ENCODE results near the gene ZNF599. TPM values are rescaled to one million over a fixed set of nuclear protein-coding genes. Genes with fewer than 3 reads are reported as not detected.
A peak's percentile ranks its signal among the peaks of the same experiment; 100 is the strongest.

Gene ZNF599
- total and polyA plus RNA-seq, 4 donors, result 8.2 to 16.1 (median 13.6) TPM

DNA sequence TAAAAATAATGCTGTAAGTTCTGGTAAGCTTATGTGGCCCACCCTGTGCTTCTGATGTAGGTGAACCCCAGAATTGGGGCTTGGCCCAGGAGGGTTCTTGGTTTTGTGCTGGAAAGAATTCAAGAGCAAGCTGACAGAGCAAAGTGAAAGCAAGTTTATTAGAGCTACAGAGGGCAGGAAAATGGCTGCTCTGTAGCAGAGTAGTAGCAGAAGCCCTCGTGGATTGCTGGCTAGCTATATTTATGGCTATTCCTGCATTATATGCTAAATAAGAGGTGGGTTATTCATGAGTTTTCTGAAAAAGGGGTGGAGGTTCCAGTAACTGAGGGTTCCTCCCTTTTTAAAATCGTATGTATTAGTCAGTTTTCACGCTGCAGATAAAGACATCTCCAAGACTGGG, 20.6 kb upstream of the ZNF599 start:
- Histone ChIP-seq H3K36me3 (ENCODE audit: control insufficient read depth, insufficient read depth, low read length) (no peaks in the 10 kb centered on the region), H3K9me3 (ENCODE audit: control insufficient read depth, insufficient read depth, low read length) (no peaks in the 10 kb centered on the region), H3K4me3 (ENCODE audit: low read depth, low read length) (no peak overlapping the region), H3K27ac (ENCODE audit: low read depth, low read length) (no peak overlapping the region), H3K27me3 (ENCODE audit: control insufficient read depth, insufficient read depth, low read length) (no peaks in the 10 kb centered on the region), H3K4me1 (ENCODE audit: control insufficient read depth, insufficient read depth, low read length) (no peaks in the 10 kb centered on the region)
- WGBS (ENCODE audit: insufficient coverage), result 72% methylated on average over 3 of the region's 3 CpGs
- no peak for DNase-seq (ENCODE audit: low read depth in 4 of 6, low spot score in 6 of 6)

DNA sequence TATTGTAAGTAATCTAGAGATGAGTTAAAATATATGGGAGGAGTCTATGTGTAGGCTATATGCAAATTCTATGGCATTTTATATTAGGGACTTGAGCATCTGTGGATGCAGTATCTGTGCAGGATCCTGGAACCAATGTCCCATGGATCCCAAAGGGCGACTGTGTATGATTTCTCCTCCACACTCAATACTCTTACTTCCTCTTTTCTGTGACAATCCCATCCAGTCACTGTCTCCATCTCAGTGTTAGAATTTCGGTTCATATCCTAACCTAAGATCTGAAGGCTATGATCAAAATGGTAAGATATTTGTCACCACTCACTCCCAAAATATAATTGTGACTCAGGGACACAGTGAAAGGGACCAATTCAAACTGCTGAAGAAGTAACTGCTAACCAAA, 15.1 kb upstream of the ZNF599 start:
- H3K9me3 ChIP-seq (ENCODE audit: control insufficient read depth, insufficient read depth, low read length), result no peaks in the 10 kb centered on the region
- WGBS (ENCODE audit: insufficient coverage), result 20% methylated on average over 1 of the region's 2 CpGs
- no peaks in the 10 kb centered on the region for H3K27me3 ChIP-seq (ENCODE audit: control insufficient read depth, insufficient read depth, low read length)
- no peak overlapping the region for H3K27ac ChIP-seq (ENCODE audit: low read depth, low read length)
- no peak for DNase-seq (ENCODE audit: low read depth in 4 of 6, low spot score in 6 of 6)
- H3K4me3 ChIP-seq (ENCODE audit: low read depth, low read length), result no peak overlapping the region
- H3K36me3 ChIP-seq (ENCODE audit: control insufficient read depth, insufficient read depth, low read length), result no peaks in the 10 kb centered on the region
- H3K4me1 ChIP-seq (ENCODE audit: control insufficient read depth, insufficient read depth, low read length), result no peaks in the 10 kb centered on the region

DNA sequence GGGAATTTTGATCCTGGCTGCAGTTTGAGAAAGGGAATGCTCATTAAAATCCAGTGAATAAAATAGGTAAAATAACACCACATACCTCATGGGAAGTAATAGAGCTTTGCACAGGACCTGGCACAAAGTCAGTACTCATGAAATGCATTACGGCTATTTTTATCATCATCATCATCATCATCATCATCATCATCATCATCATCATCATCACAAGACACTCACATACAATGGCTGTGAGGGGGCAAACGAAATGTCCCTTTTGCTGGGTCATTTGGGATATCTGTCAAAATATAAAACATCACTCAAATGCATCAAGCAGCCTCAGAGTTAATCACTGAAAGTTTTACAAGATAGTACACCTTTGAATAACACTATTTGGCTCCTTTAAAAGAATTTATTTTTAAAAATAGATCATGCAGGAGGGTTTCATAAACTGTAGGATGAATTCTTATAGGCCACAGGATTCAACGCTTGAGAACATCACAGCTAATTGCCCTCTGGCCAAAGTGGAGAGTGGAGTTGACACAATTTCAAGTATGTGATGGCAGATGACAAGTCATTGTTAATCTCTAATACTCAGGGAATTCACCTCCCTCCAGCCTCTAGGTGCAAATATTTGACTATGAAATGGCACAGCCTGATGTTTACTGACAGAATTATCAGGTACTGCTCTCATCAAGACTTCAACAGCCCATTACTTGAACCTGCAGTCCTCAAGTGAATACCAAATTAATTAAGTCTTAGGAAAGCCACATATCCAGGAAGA, 14.2 kb upstream of the ZNF599 start:
- H3K4me1 ChIP-seq (ENCODE audit: control insufficient read depth, insufficient read depth, low read length), result no peaks in the 10 kb centered on the region
- H3K27ac ChIP-seq (ENCODE audit: low read depth, low read length), result no peak overlapping the region
- no peaks in the 10 kb centered on the region for H3K27me3 ChIP-seq (ENCODE audit: control insufficient read depth, insufficient read depth, low read length)
- no peaks in the 10 kb centered on the region for H3K36me3 ChIP-seq (ENCODE audit: control insufficient read depth, insufficient read depth, low read length)
- no peak overlapping the region for H3K4me3 ChIP-seq (ENCODE audit: low read depth, low read length)
- H3K9me3 ChIP-seq (ENCODE audit: control insufficient read depth, insufficient read depth, low read length), result no peaks in the 10 kb centered on the region
- no peak for DNase-seq (ENCODE audit: low read depth in 4 of 6, low spot score in 6 of 6)
- 80% methylated on average over 1 of the region's 3 CpGs for WGBS (ENCODE audit: insufficient coverage)

DNA sequence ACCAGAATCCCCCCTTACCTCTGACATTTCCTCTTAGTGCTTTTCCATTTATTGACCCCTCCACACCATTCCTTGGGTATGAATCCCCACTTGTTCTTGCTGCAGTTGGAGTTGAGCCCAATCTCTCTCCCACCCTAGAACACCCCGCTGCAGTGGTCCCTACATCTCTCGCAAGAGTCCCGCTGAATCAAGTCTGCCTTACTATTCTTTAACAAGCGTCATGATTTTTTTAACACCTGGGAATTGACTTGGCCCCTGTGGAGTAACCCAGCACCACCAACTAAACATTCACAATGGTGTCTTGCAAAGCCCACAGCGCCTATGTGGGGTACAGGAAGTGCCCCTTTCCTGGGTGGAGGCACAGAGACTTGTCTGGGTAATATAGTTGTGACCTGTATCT, 13.2 kb upstream of the ZNF599 start:
- 85% methylated on average over 4 of the region's 5 CpGs for WGBS (ENCODE audit: insufficient coverage)
- H3K27me3 ChIP-seq (ENCODE audit: control insufficient read depth, insufficient read depth, low read length), result no peaks in the 10 kb centered on the region
- DNase-seq (ENCODE audit: low read depth in 4 of 6, low spot score in 6 of 6), result no peak
- no peaks in the 10 kb centered on the region for H3K36me3 ChIP-seq (ENCODE audit: control insufficient read depth, insufficient read depth, low read length)
- H3K4me3 ChIP-seq (ENCODE audit: low read depth, low read length), result no peak overlapping the region
- no peaks in the 10 kb centered on the region for H3K4me1 ChIP-seq (ENCODE audit: control insufficient read depth, insufficient read depth, low read length)
- H3K27ac ChIP-seq (ENCODE audit: low read depth, low read length), result no peak overlapping the region
- H3K9me3 ChIP-seq (ENCODE audit: control insufficient read depth, insufficient read depth, low read length), result no peaks in the 10 kb centered on the region

DNA sequence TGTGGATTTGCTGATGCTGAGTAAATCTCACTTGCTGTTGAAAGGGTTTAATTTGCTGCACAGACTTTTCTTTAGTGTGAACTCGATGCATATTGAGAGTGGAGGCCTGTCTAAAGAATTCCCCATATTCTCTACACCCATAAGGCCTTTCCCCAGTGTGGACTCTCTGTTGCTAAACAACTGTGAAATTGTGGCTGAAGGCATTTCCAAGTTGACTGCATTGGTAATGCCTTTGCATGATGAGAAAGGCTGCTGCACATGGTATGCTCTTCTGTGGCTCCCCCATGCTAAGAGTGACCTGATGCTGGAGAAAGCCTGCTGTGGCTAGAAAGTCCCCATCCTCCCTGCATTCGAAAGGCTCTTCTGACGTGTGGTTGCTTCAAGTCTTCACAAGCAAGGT, 6.6 kb upstream of the ZNF599 start:
- Histone ChIP-seq H3K4me3 (ENCODE audit: low read depth, low read length) (no peak overlapping the region), H3K36me3 (ENCODE audit: control insufficient read depth, insufficient read depth, low read length) (no peaks in the 10 kb centered on the region), H3K27me3 (ENCODE audit: control insufficient read depth, insufficient read depth, low read length) (no peaks in the 10 kb centered on the region), H3K9me3 (ENCODE audit: control insufficient read depth, insufficient read depth, low read length) (no peaks in the 10 kb centered on the region), H3K27ac (ENCODE audit: low read depth, low read length) (no peak overlapping the region), H3K4me1 (ENCODE audit: control insufficient read depth, insufficient read depth, low read length) (no peaks in the 10 kb centered on the region)
- WGBS (ENCODE audit: insufficient coverage), result 83% methylated on average over 1 of the region's 3 CpGs
- DNase-seq (ENCODE audit: low read depth in 4 of 6, low spot score in 6 of 6), result no peak

DNA sequence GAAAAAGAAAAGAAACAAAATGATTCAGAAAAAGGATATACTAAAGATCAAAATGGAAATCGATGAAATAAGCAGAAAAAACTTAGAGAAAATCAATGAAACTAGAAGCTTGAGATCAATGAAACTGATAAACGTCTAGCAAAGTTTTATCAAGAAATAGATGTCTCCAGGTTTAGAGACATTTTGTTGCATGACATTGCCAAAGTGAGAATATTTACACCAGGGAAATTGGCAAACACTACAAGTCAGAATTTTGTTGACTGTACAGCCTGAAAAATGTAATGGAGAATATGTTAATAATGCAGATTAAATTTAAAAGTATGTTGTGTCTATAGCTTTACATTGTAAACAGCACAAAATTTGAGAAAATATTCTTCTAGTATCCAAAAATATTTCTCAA, 5.3 kb upstream of the ZNF599 start:
- Histone ChIP-seq H3K4me3 (ENCODE audit: low read depth, low read length) (no peak overlapping the region), H3K4me1 (ENCODE audit: control insufficient read depth, insufficient read depth, low read length) (no peaks in the 10 kb centered on the region), H3K36me3 (ENCODE audit: control insufficient read depth, insufficient read depth, low read length) (no peaks in the 10 kb centered on the region), H3K27ac (ENCODE audit: low read depth, low read length) (no peak overlapping the region), H3K9me3 (ENCODE audit: control insufficient read depth, insufficient read depth, low read length) (no peaks in the 10 kb centered on the region), H3K27me3 (ENCODE audit: control insufficient read depth, insufficient read depth, low read length) (no peaks in the 10 kb centered on the region)
- no peak for DNase-seq (ENCODE audit: low read depth in 4 of 6, low spot score in 6 of 6)
- WGBS (ENCODE audit: insufficient coverage), result 92% methylated on average over 1 of the region's 2 CpGs

DNA sequence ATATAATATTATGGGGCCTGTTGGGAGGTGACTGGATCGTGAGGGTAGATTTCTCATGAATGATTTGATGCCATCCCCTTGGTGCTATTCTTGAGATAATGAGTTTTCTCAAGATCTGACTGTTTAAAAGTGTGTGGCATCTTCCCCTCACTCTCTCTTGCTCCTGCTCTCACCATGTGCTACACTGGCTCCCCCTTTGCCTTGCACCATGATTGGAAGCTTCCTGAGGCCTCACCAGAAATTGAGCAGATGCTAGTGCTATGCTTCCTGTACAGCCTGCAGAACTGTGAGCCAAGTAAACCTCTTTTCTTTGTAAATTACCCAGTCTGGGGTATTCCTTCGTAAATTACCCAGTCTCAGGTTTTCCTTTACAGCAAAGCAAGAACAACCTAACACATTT, 1.8 kb upstream of the ZNF599 start:
- WGBS (ENCODE audit: insufficient coverage), result no CpG with 5 or more reads among the region's 2 CpGs
- H3K9me3 ChIP-seq (ENCODE audit: control insufficient read depth, insufficient read depth, low read length), result no peaks in the 10 kb centered on the region
- DNase-seq (ENCODE audit: low read depth in 4 of 6, low spot score in 6 of 6), result no peak
- H3K4me1 ChIP-seq (ENCODE audit: control insufficient read depth, insufficient read depth, low read length), result no peaks in the 10 kb centered on the region
- no peaks in the 10 kb centered on the region for H3K36me3 ChIP-seq (ENCODE audit: control insufficient read depth, insufficient read depth, low read length)
- H3K27ac ChIP-seq (ENCODE audit: low read depth, low read length), result no peak overlapping the region
- no peak overlapping the region for H3K4me3 ChIP-seq (ENCODE audit: low read depth, low read length)
- no peaks in the 10 kb centered on the region for H3K27me3 ChIP-seq (ENCODE audit: control insufficient read depth, insufficient read depth, low read length)

DNA sequence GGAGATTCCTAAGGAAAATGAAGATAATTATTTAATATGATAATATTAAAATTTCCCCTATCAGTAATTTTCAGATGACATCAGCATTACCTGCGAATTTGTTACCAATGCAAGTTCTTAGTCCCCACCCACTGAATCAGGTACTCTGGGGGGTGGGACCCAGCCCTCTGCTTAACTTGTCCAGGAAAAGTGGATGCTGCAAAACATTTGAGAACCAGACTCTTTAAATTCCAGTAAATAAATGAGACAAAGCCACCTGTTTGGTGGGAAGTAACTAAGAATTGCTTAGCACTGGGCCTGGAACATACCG, 495 bp upstream of the ZNF599 start:
- DNase-seq (ENCODE audit: low read depth in 4 of 6, low spot score in 6 of 6), result no peak
- H3K36me3 ChIP-seq (ENCODE audit: control insufficient read depth, insufficient read depth, low read length), result peaks cover 9% of the 10 kb centered on the region
- peak overlapping the region; percentile 74 for H3K4me3 ChIP-seq (ENCODE audit: low read depth, low read length)
- H3K27ac ChIP-seq (ENCODE audit: low read depth, low read length), result no peak overlapping the region
- H3K9me3 ChIP-seq (ENCODE audit: control insufficient read depth, insufficient read depth, low read length), result no peaks in the 10 kb centered on the region
- no CpG with 5 or more reads among the region's 2 CpGs for WGBS (ENCODE audit: insufficient coverage)
- no peaks in the 10 kb centered on the region for H3K27me3 ChIP-seq (ENCODE audit: control insufficient read depth, insufficient read depth, low read length)
- no peaks in the 10 kb centered on the region for H3K4me1 ChIP-seq (ENCODE audit: control insufficient read depth, insufficient read depth, low read length)

DNA sequence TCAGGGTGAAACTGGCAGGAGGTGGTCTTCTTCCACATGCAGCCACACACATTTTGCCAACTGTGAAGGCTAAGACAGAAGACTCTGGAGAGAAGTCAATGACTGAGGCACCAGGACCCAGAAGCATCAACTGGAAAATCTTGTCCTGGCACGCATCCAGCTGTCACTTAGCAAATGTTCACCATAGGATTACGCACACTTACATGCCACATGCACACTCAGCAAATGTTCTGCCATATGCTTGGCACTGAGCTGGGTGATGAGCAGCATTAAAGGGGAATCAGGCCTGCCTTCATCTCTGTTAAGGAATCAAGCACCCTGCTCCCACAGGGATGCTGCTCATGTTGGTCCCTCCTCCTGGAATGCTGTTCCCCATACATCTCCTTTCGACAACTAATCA, 5.1 kb downstream of the ZNF599 start:
- H3K9me3 ChIP-seq (ENCODE audit: control insufficient read depth, insufficient read depth, low read length), result no peaks in the 10 kb centered on the region
- H3K4me3 ChIP-seq (ENCODE audit: low read depth, low read length), result no peak overlapping the region
- H3K36me3 ChIP-seq (ENCODE audit: control insufficient read depth, insufficient read depth, low read length), result peaks cover 40% of the 10 kb centered on the region
- no peaks in the 10 kb centered on the region for H3K27me3 ChIP-seq (ENCODE audit: control insufficient read depth, insufficient read depth, low read length)
- 87% methylated on average over 3 of the region's 3 CpGs for WGBS (ENCODE audit: insufficient coverage)
- H3K27ac ChIP-seq (ENCODE audit: low read depth, low read length), result no peak overlapping the region
- peak in 2 of 6 donors; percentile 10 to 76 for DNase-seq (ENCODE audit: low read depth in 4 of 6, low spot score in 6 of 6)
- H3K4me1 ChIP-seq (ENCODE audit: control insufficient read depth, insufficient read depth, low read length), result no peaks in the 10 kb centered on the region

DNA sequence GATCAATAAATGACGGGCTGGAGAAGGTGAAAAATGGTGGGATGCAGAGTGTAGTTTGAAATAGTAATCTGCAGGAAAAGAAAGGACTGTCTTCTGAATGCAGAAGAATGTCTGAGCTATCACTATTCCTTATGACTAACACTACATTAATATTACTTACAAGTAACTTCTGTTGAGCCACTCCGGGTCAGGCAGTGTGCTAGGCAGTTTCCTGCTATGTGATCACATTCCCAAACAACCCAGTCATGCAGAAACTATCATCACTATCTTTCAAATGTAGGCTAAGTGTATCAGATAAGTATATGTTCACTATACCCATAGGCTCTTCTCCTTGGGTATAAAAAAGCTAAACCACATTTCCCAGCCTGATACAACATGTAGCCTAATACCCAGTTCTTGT, 6.6 kb downstream of the ZNF599 start:
- H3K27me3 ChIP-seq (ENCODE audit: control insufficient read depth, insufficient read depth, low read length), result no peaks in the 10 kb centered on the region
- WGBS (ENCODE audit: insufficient coverage), result 100% methylated on average over 1 of the region's 2 CpGs
- DNase-seq (ENCODE audit: low read depth in 4 of 6, low spot score in 6 of 6), result no peak
- peaks cover 3% of the 10 kb centered on the region for H3K9me3 ChIP-seq (ENCODE audit: control insufficient read depth, insufficient read depth, low read length)
- no peak overlapping the region for H3K27ac ChIP-seq (ENCODE audit: low read depth, low read length)
- no peak overlapping the region for H3K4me3 ChIP-seq (ENCODE audit: low read depth, low read length)
- peaks cover 40% of the 10 kb centered on the region for H3K36me3 ChIP-seq (ENCODE audit: control insufficient read depth, insufficient read depth, low read length)
- no peaks in the 10 kb centered on the region for H3K4me1 ChIP-seq (ENCODE audit: control insufficient read depth, insufficient read depth, low read length)

Data from spinal cord (tissue), 10 donors.